Duodenal mucosa (tissue), 2 donors: Measurements from ENCODE around the gene MYH10.

ENCODE experiments used
- H3K27ac ChIP-seq: one replicate; pipeline ENCODE4 v1.7.0; 2013; ENCODE audit warnings: low read depth, low read length
- H3K27me3 ChIP-seq, 2 donors: one replicate each; pipeline ENCODE4 v1.7.0; 2013; ENCODE audit warnings: low read length in 2 of 2, control low read depth in 1 of 2; ENCODE audit not compliant: insufficient read depth in 2 of 2, control insufficient read depth in 1 of 2
- H3K36me3 ChIP-seq, 2 donors: one replicate each; pipeline ENCODE4 v1.7.0; 2013; ENCODE audit warnings: low read length in 2 of 2, control low read depth in 1 of 2; ENCODE audit not compliant: insufficient read depth in 2 of 2, control insufficient read depth in 1 of 2
- H3K4me1 ChIP-seq, 2 donors: one replicate each; pipeline ENCODE4 v1.7.0; 2013; ENCODE audit warnings: low read length in 2 of 2, control low read depth in 1 of 2; ENCODE audit not compliant: insufficient read depth in 2 of 2, control insufficient read depth in 1 of 2
- H3K4me3 ChIP-seq, 2 donors: one replicate each; pipeline ENCODE4 v1.7.0; 2013; ENCODE audit warnings: low read length in 2 of 2, low read depth in 1 of 2
- H3K9ac ChIP-seq, 2 donors: one replicate each; pipeline ENCODE4 v1.7.0; 2013; ENCODE audit warnings: low read length in 2 of 2, low read depth in 1 of 2
- H3K9me3 ChIP-seq, 2 donors: one replicate each; pipeline ENCODE4 v1.7.0; 2013; ENCODE audit warnings: low read length in 2 of 2, control low read depth in 1 of 2; ENCODE audit not compliant: control insufficient read depth in 1 of 2

The MYH10 gene

GRCh38 chr17:8435245-8436168, 195.0 kb downstream of the MYH10 start, which contains the start of gene NDEL1:
Gene NDEL1 (plus strand): TSS chr17:8435884. CDS start chr17:8444272, 8,388 bp downstream.
- H3K27ac ChIP-seq, result peak within 1 kb of the TSS; percentile 100
- no peaks in the 10 kb centered on the region for H3K27me3 ChIP-seq
- peaks cover 3 to 4% of the 10 kb centered on the region in 2 donors for H3K36me3 ChIP-seq
- peak within 1 kb of the TSS; percentile 89 to 100 for H3K9ac ChIP-seq
- H3K4me1 ChIP-seq, result peaks cover 5 to 6% of the 10 kb centered on the region in 2 donors
- H3K9me3 ChIP-seq, result no peaks in the 10 kb centered on the region
- H3K4me3 ChIP-seq, result peak within 1 kb of the TSS; percentile 84 to 94

GRCh38 chr17:8430966-8431365, 199.6 kb downstream of the MYH10 start:
- H3K27ac ChIP-seq, result no peak overlapping the region
- H3K9me3 ChIP-seq, result no peaks in the 10 kb centered on the region
- peaks cover 0 to 7% of the 10 kb centered on the region in 2 donors for H3K4me1 ChIP-seq
- H3K4me3 ChIP-seq, result no peak overlapping the region
- no peaks in the 10 kb centered on the region for H3K27me3 ChIP-seq
- H3K36me3 ChIP-seq, result no peaks in the 10 kb centered on the region
- no peak overlapping the region for H3K9ac ChIP-seq

GRCh38 chr17:8426802-8427201, 203.7 kb downstream of the MYH10 start:
- Histone ChIP-seq H3K9me3 (no peaks in the 10 kb centered on the region), H3K4me1 (peaks cover 6 to 9% of the 10 kb centered on the region in 2 donors), H3K4me3 (no peak overlapping the region), H3K27ac (no peak overlapping the region), H3K27me3 (no peaks in the 10 kb centered on the region), H3K36me3 (no peaks in the 10 kb centered on the region), H3K9ac (no peak overlapping the region)

- H3K4me1 ChIP-seq, result peaks cover 12% of the 10 kb centered on the region in 2 donors
- no peak overlapping the region for H3K27ac ChIP-seq
- H3K36me3 ChIP-seq, result no peaks in the 10 kb centered on the region
- no peak overlapping the region for H3K4me3 ChIP-seq
- H3K9me3 ChIP-seq, result no peaks in the 10 kb centered on the region
- H3K27me3 ChIP-seq, result no peaks in the 10 kb centered on the region
- no peak overlapping the region for H3K9ac ChIP-seq
Measured at GRCh38 chr17:8426094-8426720, 204.3 kb downstream of the MYH10 start.
